Stomach (tissue), 9 donors: ENCODE measurements around the gene ANGPTL2. TPM values are rescaled to one million over a fixed set of nuclear protein-coding genes. Genes with fewer than 3 reads are reported as not detected.

ENCODE experiments used
- DNase-seq, 2 donors: peaks; one replicate each; pipeline versions ENCODE4 v3.0.0 to v3.0.0-alpha.2; 2013 to 2019
- H3K27ac ChIP-seq, 5 donors: fragments of 200-600 bp in 4 of 5; sonication (generic) in 4 of 5; one replicate each; pipeline ENCODE4 v1.5.1; 2013 to 2019; ENCODE audit warnings: mild to moderate bottlenecking in 1 of 5, moderate library complexity in 1 of 5
- H3K27me3 ChIP-seq, 3 donors: fragments of 200-600 bp; sonication (generic); one replicate each; pipeline ENCODE4 v1.5.1; 2017 to 2019; ENCODE audit warnings: mixed run types in 1 of 3
- H3K36me3 ChIP-seq, 4 donors: fragments of 200-600 bp; sonication (generic); 1 replicate in 3 of 4; 2 replicates in 1 of 4; pipeline ENCODE4 v1.5.1; 2016 to 2019
- H3K4me1 ChIP-seq, 4 donors: fragments of 200-600 bp; sonication (generic); one replicate each; pipeline ENCODE4 v1.5.1; 2016 to 2019
- H3K4me3 ChIP-seq, 4 donors: fragments of 200-600 bp; sonication (generic) in 3 of 4; one replicate each; pipeline ENCODE4 v1.5.1; 2016 to 2019; ENCODE audit warnings: mild to moderate bottlenecking in 1 of 4
- H3K9me3 ChIP-seq, 4 donors: fragments of 200-600 bp; sonication (generic); one replicate each; pipeline ENCODE4 v1.5.1; 2016 to 2019
- EP300 ChIP-seq: sonication (generic); formaldehyde crosslinking; IDR thresholded peaks from one replicate; pipeline ENCODE4 v1.6.1; 2017; ENCODE audit warnings: antibody characterized with exemption
- POLR2A ChIP-seq, 4 donors: fragments of 450-650 bp; IDR thresholded peaks; one replicate each; pipeline ENCODE4 v1.6.1; 2016; ENCODE audit warnings: antibody characterized with exemption in 4 of 4, control low read depth in 2 of 4, mild to moderate bottlenecking in 1 of 4, moderate library complexity in 1 of 4
- POLR2AphosphoS5 ChIP-seq, 3 donors: sonication (generic); formaldehyde crosslinking; IDR thresholded peaks; one replicate each; pipeline ENCODE4 v1.6.1; 2016; ENCODE audit warnings: antibody characterized with exemption in 3 of 3
- WGBS, 5 donors: extraction: QIAGEN DNeasy Blood & Tissue Kit in 3 of 5; methylation state at CpG; one replicate each; pipeline versions ENCODE4 v1.1.5 to v1.1.7; 2013 to 2018; 5-methylcytosine and 5-hydroxymethylcytosine counted together
- intact Hi-C: fragments of 100-400 bp; cut with DNase I; formaldehyde crosslinking; loops from one replicate; pipeline ENCODE4 v1.15.1; 2023; ENCODE audit warnings: low total_unique reads
- polyA plus RNA-seq, 3 donors: library from polyadenylated mRNA; stranded (reverse); fragments of 200-250 nt; gene quantifications; one replicate each; pipeline ENCODE4 v1.2.3, GENCODE V29; 2013
- total RNA-seq, 5 donors: library from RNA; depleted of rRNA; stranded (reverse); fragments of >200 nt; gene quantifications; one replicate each; pipeline versions ENCODE4 v1.1.0 to v1.2.3, GENCODE V29; 2014 to 2016
- TF ChIP-seq, protein P1 (sequence below), 7 experiments: fragments of 450-650 bp in 4 of 7; fragments of 200-600 bp in 3 of 7; sonication (generic) in 3 of 7; IDR thresholded peaks; one replicate each; pipeline ENCODE4 v1.5.1; 2016 to 2019; ENCODE audit warnings: antibody characterized with exemption in 7 of 7, control low read depth in 2 of 7, mild to moderate bottlenecking in 1 of 7
- donor health status: healthy with polysubstance abuse.
- donor health status: Bipolar disorder and iron deficiency.
- donor health status: healthy.

The ANGPTL2 gene
- total and polyA plus RNA-seq, 8 donors: 5.7 to 26.3 (median 10.2) TPM

- Histone ChIP-seq H3K36me3 (no peaks in the 10 kb centered on the region), H3K9me3 (no peaks in the 10 kb centered on the region), H3K27me3 (no peaks in the 10 kb centered on the region), H3K4me3 (no peak overlapping the region), H3K27ac (peak overlapping the region in 1 of 5 donors; percentile 86), H3K4me1 (peaks cover 8 to 51% (median 28%) of the 10 kb centered on the region in 4 donors)
- intact Hi-C loops: no loop called here
- peak in 1 of 2 donors; percentile 9 for DNase-seq
- WGBS, 5 donors: 71 to 93% (median 90%) methylated on average over 8 of the region's 8 CpGs
- TF ChIP-seq EP300 (no peak), POLR2AphosphoS5 (IDR thresholded peaks at IDR 0.05) (no peak), POLR2A (IDR thresholded peaks at IDR 0.05) (no peak)
- TF ChIP-seq, protein P1, sequence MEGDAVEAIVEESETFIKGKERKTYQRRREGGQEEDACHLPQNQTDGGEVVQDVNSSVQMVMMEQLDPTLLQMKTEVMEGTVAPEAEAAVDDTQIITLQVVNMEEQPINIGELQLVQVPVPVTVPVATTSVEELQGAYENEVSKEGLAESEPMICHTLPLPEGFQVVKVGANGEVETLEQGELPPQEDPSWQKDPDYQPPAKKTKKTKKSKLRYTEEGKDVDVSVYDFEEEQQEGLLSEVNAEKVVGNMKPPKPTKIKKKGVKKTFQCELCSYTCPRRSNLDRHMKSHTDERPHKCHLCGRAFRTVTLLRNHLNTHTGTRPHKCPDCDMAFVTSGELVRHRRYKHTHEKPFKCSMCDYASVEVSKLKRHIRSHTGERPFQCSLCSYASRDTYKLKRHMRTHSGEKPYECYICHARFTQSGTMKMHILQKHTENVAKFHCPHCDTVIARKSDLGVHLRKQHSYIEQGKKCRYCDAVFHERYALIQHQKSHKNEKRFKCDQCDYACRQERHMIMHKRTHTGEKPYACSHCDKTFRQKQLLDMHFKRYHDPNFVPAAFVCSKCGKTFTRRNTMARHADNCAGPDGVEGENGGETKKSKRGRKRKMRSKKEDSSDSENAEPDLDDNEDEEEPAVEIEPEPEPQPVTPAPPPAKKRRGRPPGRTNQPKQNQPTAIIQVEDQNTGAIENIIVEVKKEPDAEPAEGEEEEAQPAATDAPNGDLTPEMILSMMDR (IDR thresholded peaks at IDR 0.05): no peak
These were observed 13.8 kb upstream of the ANGPTL2 start for GRCh38 chr9:127136081-127136879.

DNA sequence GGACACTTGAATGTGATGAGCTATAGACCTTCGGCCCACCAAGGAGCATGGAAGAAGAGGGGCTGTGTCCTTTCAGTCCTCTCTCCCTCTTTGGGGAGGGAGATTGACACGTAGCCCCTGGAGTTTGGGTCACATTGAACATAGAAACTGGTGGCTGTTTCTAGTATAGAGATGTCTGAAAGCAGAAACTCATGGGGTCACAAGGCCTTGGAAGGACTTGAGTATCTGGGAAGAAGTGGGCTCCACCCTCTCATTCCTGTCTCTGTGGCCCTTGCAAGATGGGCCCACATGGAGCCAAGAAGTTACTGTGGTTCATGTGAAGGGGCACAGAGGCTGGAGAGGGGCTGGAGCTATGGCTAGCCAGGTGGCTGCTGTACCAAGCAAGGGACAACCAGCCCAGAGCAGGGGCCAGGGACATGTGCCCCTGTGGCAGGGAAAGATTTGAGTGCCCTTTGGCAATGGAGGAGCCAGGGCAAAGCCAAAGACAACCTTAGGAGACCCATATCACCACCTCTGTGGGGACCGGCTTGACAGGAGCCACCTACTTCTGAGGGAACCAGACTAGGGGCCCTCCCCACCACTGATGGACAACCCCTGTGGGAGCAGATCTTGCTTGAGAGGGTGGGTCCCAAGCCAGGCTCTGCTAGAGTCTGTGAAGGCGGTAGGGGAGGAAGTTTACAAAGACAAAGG lies 12.8 kb upstream of the ANGPTL2 start:
- DNase-seq: peak in 1 of 2 donors; percentile 20
- TF ChIP-seq POLR2AphosphoS5 (IDR thresholded peaks at IDR 0.05): no peak
- TF ChIP-seq, protein P1 (IDR thresholded peaks at IDR 0.05): no peak
- TF ChIP-seq EP300: no peak
- no peak for TF ChIP-seq POLR2A (IDR thresholded peaks at IDR 0.05)
- H3K27me3 ChIP-seq: no peaks in the 10 kb centered on the region
- no peak overlapping the region for H3K4me3 ChIP-seq
- 57 to 95% (median 90%) methylated on average over 3 to 4 of the region's 4 CpGs for WGBS, 5 donors
- intact Hi-C loops: no loop called here
- no peaks in the 10 kb centered on the region for H3K9me3 ChIP-seq
- no peaks in the 10 kb centered on the region for H3K36me3 ChIP-seq
- H3K27ac ChIP-seq: peak overlapping the region in 4 of 5 donors; percentile 68 to 86 (median 82)
- peaks cover 14 to 61% (median 36%) of the 10 kb centered on the region in 4 donors for H3K4me1 ChIP-seq

DNA sequence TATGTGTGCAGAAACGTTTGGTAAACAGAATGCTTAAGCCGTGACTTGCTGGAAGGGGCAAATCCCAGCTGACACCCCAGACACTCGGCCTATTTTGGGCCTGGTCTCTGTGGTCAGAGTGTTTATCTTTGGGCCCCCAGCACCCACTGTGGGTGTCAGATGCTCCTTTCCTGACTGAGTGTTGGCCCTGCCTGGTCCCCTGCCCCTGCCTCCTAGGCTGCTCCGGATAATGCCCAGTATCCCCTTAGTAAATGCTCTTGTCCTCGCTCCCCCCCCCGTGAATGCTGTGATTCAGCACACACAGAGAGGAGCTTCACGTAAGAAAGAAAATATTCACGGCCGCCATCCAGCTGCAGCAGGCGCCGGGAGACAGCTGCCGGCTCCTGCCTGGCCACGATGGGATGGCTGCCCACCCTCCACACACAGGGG lies 11.3 kb upstream of the ANGPTL2 start:
- TF ChIP-seq EP300 (no peak), POLR2A (IDR thresholded peaks at IDR 0.05) (no peak), POLR2AphosphoS5 (IDR thresholded peaks at IDR 0.05) (peak in 1 of 3 donors; percentile 18)
- TF ChIP-seq, protein P1 (IDR thresholded peaks at IDR 0.05): no peak
- 56 to 74% (median 69%) methylated on average over 13 of the region's 13 CpGs for WGBS, 5 donors
- peaks cover 24 to 76% (median 46%) of the 10 kb centered on the region in 4 donors for H3K4me1 ChIP-seq
- DNase-seq: peak; percentile 26 to 85
- H3K27me3 ChIP-seq: no peaks in the 10 kb centered on the region
- H3K36me3 ChIP-seq: no peaks in the 10 kb centered on the region
- no peak overlapping the region for H3K4me3 ChIP-seq
- no peaks in the 10 kb centered on the region for H3K9me3 ChIP-seq
- intact Hi-C loops: no loop called here
- peak overlapping the region in 4 of 5 donors; percentile 68 to 86 (median 82) for H3K27ac ChIP-seq

DNA sequence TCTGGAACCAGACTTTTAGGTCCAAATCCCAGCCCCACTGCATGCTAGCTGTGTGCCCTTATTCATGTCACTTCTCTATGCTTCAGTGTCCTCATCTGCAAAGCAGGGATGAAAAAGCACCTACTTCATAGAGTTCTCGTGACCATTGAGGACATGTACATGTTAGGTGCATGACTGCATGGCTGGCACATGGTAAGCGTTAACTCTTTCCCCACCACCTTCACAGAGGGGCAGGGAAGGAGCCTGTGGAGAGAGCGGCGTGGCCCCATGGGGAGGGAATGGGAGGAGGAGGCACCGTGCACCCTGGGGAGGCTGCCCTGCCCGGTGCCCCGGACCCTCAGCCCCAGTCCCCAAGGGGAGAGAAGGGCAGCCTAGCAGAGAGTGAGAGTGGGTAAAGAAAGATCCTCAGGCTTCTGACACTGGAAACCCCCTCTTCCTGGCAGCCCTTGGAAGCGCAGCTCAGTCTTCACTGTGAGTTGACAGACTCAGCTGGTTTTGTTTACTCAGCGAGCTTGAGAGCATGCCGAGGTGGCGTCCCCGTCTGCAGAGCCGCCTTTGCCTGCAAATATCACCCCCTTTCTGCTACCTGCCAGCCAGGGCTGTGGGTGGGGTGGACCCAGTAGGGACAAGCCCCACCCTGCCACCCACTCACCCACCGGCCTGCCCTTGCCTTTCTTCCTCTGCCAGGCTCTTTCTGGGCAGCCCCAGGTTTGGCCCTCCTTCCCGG lies 10.6 kb upstream of the ANGPTL2 start:
- intact Hi-C loops: no loop called here
- WGBS, 5 donors: 45 to 70% (median 52%) methylated on average over 9 to 15 of the region's 15 CpGs
- Histone ChIP-seq H3K9me3 (no peaks in the 10 kb centered on the region), H3K4me1 (peaks cover 24 to 81% (median 49%) of the 10 kb centered on the region in 4 donors), H3K27ac (peak overlapping the region; percentile 10 to 86 (median 81)), H3K27me3 (no peaks in the 10 kb centered on the region), H3K4me3 (no peak overlapping the region), H3K36me3 (no peaks in the 10 kb centered on the region)
- peak; percentile 29 to 78 for DNase-seq
- TF ChIP-seq, protein P1 (IDR thresholded peaks at IDR 0.05): no peak
- no peak for TF ChIP-seq EP300
- TF ChIP-seq POLR2A (IDR thresholded peaks at IDR 0.05): no peak
- TF ChIP-seq POLR2AphosphoS5 (IDR thresholded peaks at IDR 0.05): no peak
